Stimulated activated naive CD8-positive, alpha-beta T cell treated with anti-CD3 and anti-CD28 coated beads, Interleukin-15, Interleukin-2, amounts not matched to agents 100 U/mL and 50 U/mL, for 24 hours (primary cell): Measurements from ENCODE around the gene TBRG1.

Experiments
- ATAC-seq: fragments of 150-1000 bp; cut with Tn5 transposase; one replicate; pipeline ENCODE4 v1.10.0; 2021
- DNase-seq: peaks from one replicate; pipeline ENCODE4 v3.0.0; 2021

The TBRG1 gene

DNA sequence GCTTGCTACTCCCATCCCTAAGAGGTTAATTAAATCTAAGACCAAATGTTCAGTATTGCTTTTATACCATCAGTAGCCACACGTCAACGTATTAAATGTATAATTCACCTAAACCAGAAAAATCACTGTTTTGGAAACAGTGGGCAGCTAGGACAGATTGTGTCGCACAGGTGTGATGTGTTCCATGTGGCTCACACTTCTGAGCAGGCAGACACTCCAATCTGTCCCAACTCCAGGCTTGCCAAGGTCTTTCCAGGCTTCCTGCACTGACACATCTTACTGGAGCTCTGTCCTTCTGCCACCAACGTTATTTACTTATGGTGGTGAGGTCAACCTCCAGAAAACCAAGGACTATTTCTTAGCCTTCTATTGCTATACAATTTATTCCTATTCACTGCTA, 39.4 kb downstream of the TBRG1 start:
- no peak for DNase-seq
- no peak for ATAC-seq

DNA sequence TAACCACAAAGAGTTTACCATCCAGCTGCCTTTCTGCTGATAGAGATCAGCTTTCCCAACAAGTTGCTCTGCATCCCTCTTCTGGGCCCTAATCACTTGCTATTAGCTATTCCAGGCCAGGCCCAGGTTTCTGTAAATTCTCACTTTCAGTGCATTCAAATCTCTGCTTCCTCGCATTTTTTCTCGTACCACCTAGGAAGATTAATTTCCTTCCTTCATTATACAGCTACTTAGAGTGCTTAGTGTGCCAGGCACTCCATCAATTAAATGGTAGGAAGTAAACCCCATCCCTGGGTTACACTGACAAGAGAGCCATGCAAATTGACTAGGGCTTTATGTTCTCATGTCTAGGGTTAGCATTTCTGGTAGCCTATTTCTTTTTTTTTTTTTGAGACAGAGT, 41.2 kb downstream of the TBRG1 start:
- ATAC-seq = no peak
- no peak for DNase-seq

DNA sequence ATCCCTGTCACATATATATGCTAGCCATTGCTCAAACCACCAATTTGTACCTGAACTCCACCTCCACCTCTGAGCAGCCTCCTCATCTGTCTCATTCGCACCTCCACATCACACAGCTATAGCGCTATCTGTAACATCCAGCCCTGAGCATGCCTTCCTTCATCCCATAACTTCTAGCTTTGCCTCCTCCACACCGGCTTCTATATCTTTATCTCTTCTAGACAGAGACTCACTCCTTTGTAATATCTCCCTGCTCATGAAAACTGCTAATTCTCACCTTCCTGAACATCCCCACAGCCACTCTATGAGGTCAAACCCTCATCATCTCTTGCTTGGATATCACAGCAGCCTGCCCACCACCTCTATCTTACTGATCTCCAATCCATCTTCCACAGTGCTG, 44.9 kb downstream of the TBRG1 start:
- no peak for ATAC-seq
- no peak for DNase-seq

DNA sequence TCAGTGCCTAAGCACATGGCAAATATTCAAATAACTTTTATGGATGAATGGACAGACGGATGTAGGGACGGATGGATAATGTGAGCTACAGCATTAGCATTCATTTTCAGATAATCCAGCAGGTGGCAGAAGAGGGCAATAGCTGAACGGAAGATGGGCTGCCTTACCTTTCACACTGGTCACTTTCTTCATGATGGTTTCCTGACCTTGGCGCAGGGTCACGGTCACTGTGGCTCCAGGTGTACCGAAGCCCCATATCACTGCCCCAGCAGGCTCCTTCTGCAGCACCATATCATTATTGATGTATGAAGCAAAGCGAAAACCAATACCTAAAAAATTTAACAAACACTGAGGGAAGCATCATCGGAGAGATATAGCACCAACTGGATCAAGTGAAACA, 46.5 kb downstream of the TBRG1 start:
- DNase-seq = peak; percentile 47
- no peak for ATAC-seq

DNA sequence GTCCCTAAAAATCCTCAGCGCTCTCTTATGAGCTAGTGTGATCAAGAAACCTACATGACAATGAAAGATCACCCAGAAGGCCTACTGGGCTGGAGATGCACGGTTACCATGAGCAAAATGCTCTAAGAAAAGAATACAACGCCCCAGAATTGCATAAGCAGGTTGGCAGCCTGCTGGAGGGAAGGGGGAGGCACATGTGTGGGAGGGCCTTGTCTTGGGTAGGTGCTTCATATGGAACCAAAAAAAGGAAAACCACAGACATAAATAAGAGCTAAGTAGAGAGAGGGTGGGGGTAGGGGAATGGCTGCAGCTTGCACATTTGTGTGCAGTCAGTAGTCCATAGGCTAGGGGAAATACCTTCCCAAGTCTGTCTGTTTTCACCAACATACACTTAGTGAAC, 48.1 kb downstream of the TBRG1 start:
- peak; percentile 5 for ATAC-seq
- DNase-seq = peak; percentile 8

DNA sequence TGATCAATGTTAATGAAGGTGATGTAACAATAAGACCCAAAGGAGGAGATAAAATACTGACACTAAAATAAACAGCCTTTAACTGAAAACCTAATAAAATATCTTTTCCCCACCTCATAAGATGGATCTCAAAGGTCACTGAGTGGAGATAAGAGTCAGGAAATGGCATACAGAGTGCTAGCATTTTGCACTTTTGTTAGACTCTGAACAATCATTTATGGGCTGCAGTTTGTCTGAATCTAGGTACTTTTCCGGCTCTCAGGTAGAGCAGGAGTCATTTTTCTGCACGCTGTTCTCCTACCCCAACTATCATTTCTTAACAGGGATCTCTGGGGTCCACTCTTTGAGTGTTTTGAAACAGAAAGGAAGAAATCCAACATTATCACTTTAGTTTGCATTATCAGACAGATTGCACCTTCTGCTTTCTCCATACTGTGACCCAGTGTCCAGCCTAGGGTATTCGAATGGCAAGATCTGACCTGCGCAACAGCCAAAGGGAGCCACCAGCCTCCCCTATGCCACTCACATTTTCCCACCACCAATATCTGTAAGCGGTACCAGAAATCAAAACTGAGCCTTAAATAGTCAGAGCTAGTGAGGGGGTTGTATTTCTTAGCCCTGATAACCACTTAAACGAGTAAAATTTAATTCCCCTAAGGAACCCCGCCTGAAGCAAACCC, 50.0 kb downstream of the TBRG1 start:
- ATAC-seq = no peak
- no peak for DNase-seq

DNA sequence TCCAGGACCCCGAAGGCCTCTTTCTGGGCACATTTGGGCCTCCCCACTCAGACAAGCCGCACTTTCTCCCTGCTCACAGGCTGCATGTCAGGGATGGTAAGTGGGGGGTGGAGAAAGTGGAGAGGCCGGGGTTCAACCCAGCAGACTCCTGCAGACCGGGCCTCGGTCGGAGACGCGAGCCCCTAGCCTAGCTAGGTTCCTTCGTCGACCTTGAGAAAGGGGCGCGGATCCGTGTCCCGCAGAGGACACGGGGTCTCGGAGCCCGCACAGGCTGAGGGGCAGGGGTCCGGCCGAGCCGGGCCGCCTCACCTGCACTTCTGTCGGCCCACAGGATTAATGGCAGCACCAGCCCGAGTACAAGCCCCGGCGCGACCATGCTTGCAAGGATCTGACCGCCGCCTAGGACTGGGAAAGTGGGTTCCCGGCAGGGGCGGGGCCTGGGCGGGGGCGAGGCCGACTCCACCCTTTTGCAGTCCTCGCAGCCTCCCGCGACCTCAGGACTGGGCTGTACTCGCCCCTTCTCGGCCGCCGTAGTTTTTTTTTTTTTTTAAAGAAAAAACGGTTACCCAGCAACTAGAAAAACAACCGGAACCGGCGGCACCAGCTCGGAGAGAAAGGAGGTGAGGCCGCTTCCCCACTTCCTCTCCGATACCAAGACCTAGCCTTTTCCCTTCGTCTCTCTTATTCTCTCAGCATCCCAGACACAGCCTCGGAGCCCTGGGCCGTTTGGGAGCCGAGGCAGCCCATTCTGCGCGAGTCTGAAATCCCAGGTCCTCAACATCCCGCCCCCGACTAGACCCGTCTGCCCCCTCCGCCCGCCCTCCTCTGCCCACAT, 50.9 kb downstream of the TBRG1 start, which contains the start of the genes SIAE and SPA17:
Gene SIAE (minus strand): TSS at position 407 of the 835 bp plus-strand sequence. CDS start 31 bp downstream, at position 376.
Gene SPA17 (plus strand): TSS at position 572 of the 835 bp plus-strand sequence. CDS start 1,361 bp downstream, outside the sequence.
- ATAC-seq = peak; percentile 95
- peak; percentile 94 for DNase-seq

DNA sequence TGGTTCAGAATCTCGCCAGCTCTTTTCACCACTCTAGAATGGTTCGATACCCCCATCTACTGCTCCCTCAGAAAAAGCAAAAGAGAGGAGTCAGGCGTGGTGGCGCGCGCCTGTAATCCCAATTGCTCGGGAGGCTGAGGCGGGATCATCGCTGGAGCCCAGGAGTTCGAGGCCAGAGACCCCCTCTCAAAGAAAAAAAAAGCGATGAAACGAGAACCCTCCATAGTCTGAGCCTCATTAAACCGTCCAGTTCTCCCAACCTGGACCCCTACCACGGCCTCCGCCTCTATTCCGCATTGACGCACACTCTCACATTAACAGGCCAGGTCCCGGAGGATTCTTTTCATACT, 51.5 kb downstream of the TBRG1 start:
- DNase-seq = no peak
- ATAC-seq = no peak

DNA sequence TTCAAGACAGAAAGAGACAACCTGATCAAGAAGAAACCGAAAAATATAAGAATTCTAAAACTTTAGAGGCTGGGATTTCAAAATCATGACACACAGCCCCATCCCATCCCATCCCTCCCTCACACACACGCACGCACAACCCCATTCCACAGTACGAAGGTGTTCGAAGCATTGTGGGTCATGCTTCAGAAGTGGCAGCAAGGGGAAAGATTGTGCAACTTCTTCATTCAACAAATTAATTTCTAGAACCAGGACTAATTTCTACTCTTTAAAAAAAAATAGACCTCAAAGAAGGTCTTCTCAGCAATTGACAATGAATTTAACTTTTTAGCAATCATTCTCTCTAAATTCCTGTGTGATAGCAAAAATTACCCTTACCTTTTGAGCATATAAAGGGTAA, 51.9 kb downstream of the TBRG1 start:
- DNase-seq (no peak), ATAC-seq (no peak)

DNA sequence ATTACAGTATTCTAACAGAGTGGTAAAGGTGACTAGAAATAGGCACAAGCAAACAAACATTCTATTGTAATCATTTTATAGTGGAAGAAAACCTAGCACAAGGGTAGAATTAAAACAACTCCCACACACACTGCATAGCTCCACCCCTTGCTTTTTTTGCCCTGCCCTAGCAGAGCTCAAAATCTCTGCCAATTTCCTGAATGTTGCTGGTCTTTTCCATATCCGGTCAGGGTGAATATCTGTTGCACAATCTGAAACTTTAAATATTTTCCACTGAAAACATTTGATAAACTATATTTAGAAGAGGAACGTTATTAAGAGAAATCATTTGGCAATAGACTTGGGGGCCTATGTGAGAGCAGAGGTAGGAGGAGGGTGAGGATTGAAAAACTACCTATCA, 53.7 kb downstream of the TBRG1 start:
- DNase-seq = no peak
- ATAC-seq = no peak

DNA sequence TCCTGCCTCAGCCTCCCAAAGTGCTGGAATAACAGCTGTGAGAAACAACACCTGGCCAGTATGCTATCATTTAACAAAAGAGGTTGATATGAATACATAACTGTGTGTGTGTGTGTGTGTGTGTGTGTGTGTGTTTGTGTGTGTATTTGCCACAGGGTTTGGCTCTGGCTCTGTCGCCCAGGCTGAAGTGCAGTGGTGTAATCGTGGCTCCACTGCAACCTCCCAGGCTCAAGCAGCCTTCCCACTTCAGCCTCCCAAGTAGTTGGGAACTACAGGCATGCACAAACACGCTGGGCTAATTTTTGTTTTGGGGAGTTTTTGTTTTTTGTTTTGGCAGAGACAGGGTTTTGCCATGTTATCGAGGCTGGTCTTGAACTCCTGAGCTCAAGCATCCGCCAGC, 55.8 kb downstream of the TBRG1 start:
- no peak for DNase-seq
- no peak for ATAC-seq

DNA sequence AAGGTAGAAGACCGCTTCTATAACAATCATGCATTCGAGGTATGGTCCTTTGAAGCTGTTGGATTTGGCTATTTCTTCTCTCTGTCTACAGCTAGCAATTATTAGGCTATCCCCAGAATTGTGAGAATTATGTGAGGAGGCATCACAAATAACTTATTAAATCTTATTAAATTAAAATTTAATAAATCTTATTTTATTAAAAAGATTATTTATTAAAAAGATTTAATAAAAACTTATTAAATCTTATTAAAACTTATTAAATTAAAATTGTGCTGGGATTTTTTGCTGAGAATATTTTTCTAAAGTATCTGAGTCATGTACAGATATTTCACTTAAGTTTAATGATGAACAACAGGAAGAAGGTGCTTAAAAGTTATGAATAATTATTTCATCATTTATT, 58.8 kb downstream of the TBRG1 start:
- no peak for ATAC-seq
- DNase-seq = no peak

DNA sequence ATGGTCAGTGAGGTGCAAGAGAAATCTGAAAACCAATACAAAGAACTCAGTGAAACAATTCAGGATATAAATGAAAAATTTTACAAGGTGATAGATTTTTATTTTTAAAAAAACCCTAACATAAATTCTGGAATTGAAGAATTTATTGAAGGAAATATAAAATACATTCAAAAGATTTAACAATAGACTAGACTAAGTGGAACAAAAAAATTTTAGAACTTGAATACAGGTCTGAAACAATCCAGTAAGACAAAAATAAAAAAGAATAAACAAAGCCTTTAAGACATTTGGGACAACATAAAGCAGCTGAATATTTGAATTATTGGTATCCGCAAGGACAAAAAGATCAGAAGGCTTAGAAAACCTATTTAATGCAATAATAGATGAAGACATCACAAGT, 59.8 kb downstream of the TBRG1 start:
- no peak for ATAC-seq
- DNase-seq = no peak
